MM.1S (cell line): ENCODE data around the gene DMBX1.
A peak's percentile ranks its signal among the peaks of the same experiment; 100 is the strongest.

Experiments
- DNase-seq: peaks from one replicate; pipeline ENCODE4 v3.0.0-alpha.2; 2015
- H2AFZ ChIP-seq: fragments of 300-600 bp; sonication (generic); 2 replicates; pipeline ENCODE4 v1.6.0; 2016; ENCODE audit warnings: antibody characterized with exemption, low read length
- H3F3A ChIP-seq: fragments of 300-600 bp; sonication (generic); 2 replicates; pipeline ENCODE4 v1.6.1; 2016; ENCODE audit warnings: mild to moderate bottlenecking, antibody characterized with exemption, low read length, moderate library complexity, mixed read lengths; ENCODE audit not compliant: insufficient read depth
- H3K27ac ChIP-seq: fragments of 300-600 bp; sonication (generic); 2 replicates; pipeline ENCODE4 v1.5.1; 2016; ENCODE audit warnings: mild to moderate bottlenecking, low read length
- H3K27me3 ChIP-seq: fragments of 300-600 bp; sonication (generic); replicated peaks from 2 replicates; pipeline ENCODE4 v1.6.0; 2016; ENCODE audit warnings: low read length; ENCODE audit not compliant: insufficient read depth
- H3K36me3 ChIP-seq: fragments of 300-600 bp; sonication (generic); replicated peaks from 2 replicates; pipeline ENCODE4 v1.6.1; 2016; ENCODE audit warnings: mild to moderate bottlenecking, low read length, mixed read lengths; ENCODE audit not compliant: insufficient read depth
- H3K4me1 ChIP-seq: fragments of 300-600 bp; sonication (generic); 2 replicates; pipeline ENCODE4 v1.6.1; 2016; ENCODE audit warnings: low read length, mixed read lengths
- H3K4me2 ChIP-seq: fragments of 300-600 bp; sonication (generic); 2 replicates; pipeline ENCODE4 v1.6.0; 2016; ENCODE audit warnings: low read depth, low read length
- H3K4me3 ChIP-seq: fragments of 300-600 bp; sonication (generic); 2 replicates; pipeline ENCODE4 v1.5.1; 2016; ENCODE audit warnings: low read length, mixed read lengths
- H3K79me2 ChIP-seq: fragments of 300-600 bp; sonication (generic); 2 replicates; pipeline ENCODE4 v1.6.1; 2016; ENCODE audit warnings: mixed run types, low read length, mixed read lengths
- H3K9ac ChIP-seq: fragments of 300-600 bp; sonication (generic); 2 replicates; pipeline ENCODE4 v1.6.1; 2016; ENCODE audit warnings: low read length, mixed read lengths
- H3K9me2 ChIP-seq: fragments of 300-600 bp; sonication (generic); replicated peaks from 2 replicates; pipeline ENCODE4 v1.6.1; 2016; ENCODE audit warnings: mild to moderate bottlenecking, low read length, mixed read lengths; ENCODE audit not compliant: insufficient read depth
- H3K9me3 ChIP-seq: fragments of 300-600 bp; sonication (generic); replicated peaks from 2 replicates; pipeline ENCODE4 v1.6.1; 2016; ENCODE audit warnings: mild to moderate bottlenecking, low read length, mixed read lengths; ENCODE audit not compliant: insufficient read depth
- H4K20me1 ChIP-seq: fragments of 300-600 bp; sonication (generic); 2 replicates; pipeline ENCODE4 v1.6.1; 2016; ENCODE audit warnings: mild to moderate bottlenecking, low read length, moderate library complexity, mixed read lengths; ENCODE audit not compliant: insufficient read depth
- EZH2 ChIP-seq: fragments of 300-600 bp; sonication (generic); optimal IDR thresholded peaks from 2 replicates; pipeline ENCODE3; 2017; ENCODE audit warnings: low read depth, mild to moderate bottlenecking, antibody characterized with exemption, low read length, mixed read lengths
- EZH2phosphoT487 ChIP-seq: fragments of 300-600 bp; sonication (generic); IDR thresholded peaks from 2 replicates; pipeline ENCODE4 v1.6.1; 2018; ENCODE audit warnings: antibody characterized with exemption, low read length
- TF ChIP-seq, protein P1 (sequence below): fragments of 300-600 bp; sonication (generic); IDR thresholded peaks from 2 replicates; pipeline ENCODE4 v1.5.1; 2016; ENCODE audit warnings: antibody characterized with exemption, low read length, mixed read lengths

Gene DMBX1

GRCh38 chr1:46532095-46532494 lies 42.5 kb downstream of the DMBX1 start:
- Histone ChIP-seq H3K9me3 (no peaks in the 10 kb centered on the region), H3K27me3 (peaks cover 73% of the 10 kb centered on the region), H3F3A (no peaks in the 10 kb centered on the region), H3K9me2 (no peaks in the 10 kb centered on the region), H3K27ac (no peak overlapping the region), H3K79me2 (no peaks in the 10 kb centered on the region), H3K4me3 (no peak overlapping the region), H3K4me1 (no peaks in the 10 kb centered on the region), H2AFZ (no peak overlapping the region), H3K4me2 (no peak overlapping the region), H3K36me3 (no peaks in the 10 kb centered on the region), H4K20me1 (no peaks in the 10 kb centered on the region), H3K9ac (no peak overlapping the region)
- TF ChIP-seq, protein P1, sequence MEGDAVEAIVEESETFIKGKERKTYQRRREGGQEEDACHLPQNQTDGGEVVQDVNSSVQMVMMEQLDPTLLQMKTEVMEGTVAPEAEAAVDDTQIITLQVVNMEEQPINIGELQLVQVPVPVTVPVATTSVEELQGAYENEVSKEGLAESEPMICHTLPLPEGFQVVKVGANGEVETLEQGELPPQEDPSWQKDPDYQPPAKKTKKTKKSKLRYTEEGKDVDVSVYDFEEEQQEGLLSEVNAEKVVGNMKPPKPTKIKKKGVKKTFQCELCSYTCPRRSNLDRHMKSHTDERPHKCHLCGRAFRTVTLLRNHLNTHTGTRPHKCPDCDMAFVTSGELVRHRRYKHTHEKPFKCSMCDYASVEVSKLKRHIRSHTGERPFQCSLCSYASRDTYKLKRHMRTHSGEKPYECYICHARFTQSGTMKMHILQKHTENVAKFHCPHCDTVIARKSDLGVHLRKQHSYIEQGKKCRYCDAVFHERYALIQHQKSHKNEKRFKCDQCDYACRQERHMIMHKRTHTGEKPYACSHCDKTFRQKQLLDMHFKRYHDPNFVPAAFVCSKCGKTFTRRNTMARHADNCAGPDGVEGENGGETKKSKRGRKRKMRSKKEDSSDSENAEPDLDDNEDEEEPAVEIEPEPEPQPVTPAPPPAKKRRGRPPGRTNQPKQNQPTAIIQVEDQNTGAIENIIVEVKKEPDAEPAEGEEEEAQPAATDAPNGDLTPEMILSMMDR, result no peak
- no peak for TF ChIP-seq EZH2phosphoT487
- TF ChIP-seq EZH2, result no peak
- DNase-seq, result no peak

DNA sequence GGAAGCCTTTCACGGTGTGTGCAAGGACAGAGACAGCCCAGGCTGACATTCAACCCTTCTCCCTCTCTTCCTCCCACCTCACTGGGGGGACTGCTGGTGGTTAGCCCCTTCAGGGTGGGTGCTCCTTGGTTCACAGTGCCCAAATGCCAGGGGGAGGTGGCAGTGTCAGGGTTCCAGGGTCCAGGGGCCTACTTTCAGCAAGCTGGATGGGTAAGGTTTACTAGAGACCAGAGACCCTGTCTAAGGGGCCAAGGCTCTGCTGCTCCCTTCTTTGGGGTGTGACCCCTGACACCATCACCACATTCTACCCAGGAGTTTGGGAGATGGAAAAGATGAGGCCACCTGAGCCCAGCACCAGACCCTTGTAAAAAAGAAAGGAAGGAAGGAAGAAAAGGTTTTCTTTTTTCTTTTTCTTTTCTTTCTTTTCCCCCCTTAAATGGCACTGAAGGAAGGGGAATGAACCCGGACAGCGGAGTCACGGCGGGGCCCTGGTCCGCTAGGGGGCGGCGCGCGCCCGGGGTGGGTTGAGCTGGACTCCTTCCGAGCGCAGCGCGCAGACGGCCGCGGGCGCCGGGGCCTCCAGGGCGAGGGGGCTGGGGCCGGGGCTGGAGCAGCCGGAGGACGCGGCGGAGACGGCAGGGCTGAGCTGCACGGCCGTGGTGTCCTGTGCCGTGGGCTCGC lies 43.0 kb downstream of the DMBX1 start:
- Histone ChIP-seq H3K9ac (no peak overlapping the region), H3K4me2 (peak overlapping the region; percentile 12; the same call in 1 of the 2 replicates)
- DNase-seq, result peak; percentile 15

DNA sequence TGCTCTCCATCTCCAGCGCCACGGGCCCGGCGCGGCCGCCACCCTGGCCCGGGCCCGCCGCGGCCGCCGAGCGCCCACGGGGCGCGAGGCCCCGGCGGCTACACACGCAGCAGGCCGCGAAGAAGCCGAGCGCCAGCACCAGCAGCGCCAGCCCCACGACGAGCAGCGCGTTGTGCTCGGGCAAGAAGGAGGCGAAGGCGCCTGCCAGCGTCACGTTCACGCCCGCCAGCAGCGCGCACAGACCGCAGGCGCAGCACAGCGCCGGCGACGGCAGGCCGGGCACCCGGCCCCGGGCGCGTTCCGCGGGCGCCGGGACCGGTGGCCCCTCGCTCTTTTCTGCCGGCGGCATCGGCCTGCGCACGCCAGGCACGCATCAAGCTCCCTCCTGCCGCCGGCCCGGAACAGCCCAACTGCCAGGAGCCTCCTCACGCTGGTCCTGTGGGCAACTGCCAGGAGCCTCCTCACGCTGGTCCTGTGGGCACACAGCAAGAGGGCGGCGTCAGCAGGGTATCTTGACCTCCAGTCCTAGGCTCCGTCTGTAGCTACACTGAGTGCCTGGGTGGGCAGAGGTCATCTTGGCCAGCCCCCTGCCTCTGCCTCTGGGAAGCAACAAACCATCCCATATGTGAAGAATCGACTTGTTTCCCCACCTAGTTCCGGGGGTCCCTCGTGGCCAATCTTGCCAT lies 43.7 kb downstream of the DMBX1 start:
- no peak overlapping the region; the same call in 1 of the 2 replicates for H3K4me3 ChIP-seq
- no peak for DNase-seq
- H3K79me2 ChIP-seq, result no peaks in the 10 kb centered on the region
- no peaks in the 10 kb centered on the region for H3K9me3 ChIP-seq
- no peaks in the 10 kb centered on the region for H4K20me1 ChIP-seq
- H3K4me1 ChIP-seq, result no peaks in the 10 kb centered on the region
- no peak overlapping the region for H3K9ac ChIP-seq
- peak overlapping the region; percentile 50 for H3K4me2 ChIP-seq
- TF ChIP-seq, protein P1, result no peak
- TF ChIP-seq EZH2phosphoT487, result no peak
- no peak for TF ChIP-seq EZH2
- no peak overlapping the region for H3K27ac ChIP-seq
- peaks cover 79% of the 10 kb centered on the region for H3K27me3 ChIP-seq
- no peaks in the 10 kb centered on the region for H3K9me2 ChIP-seq
- H3K36me3 ChIP-seq, result no peaks in the 10 kb centered on the region
- H3F3A ChIP-seq, result no peaks in the 10 kb centered on the region
- no peak overlapping the region for H2AFZ ChIP-seq

More for the DNA sequence above, 43.0 kb downstream of the DMBX1 start:
- TF ChIP-seq, protein P1, result peak; percentile 57
- TF ChIP-seq EZH2 (no peak), EZH2phosphoT487 (no peak)
- no peaks in the 10 kb centered on the region for H3K9me3 ChIP-seq
- peaks cover 74% of the 10 kb centered on the region for H3K27me3 ChIP-seq
- no peaks in the 10 kb centered on the region for H3K9me2 ChIP-seq
- H4K20me1 ChIP-seq, result no peaks in the 10 kb centered on the region
- no peak overlapping the region for H3K27ac ChIP-seq
- H3K4me3 ChIP-seq, result no peak overlapping the region
- no peak overlapping the region for H2AFZ ChIP-seq
- H3K36me3 ChIP-seq, result no peaks in the 10 kb centered on the region
- H3F3A ChIP-seq, result no peaks in the 10 kb centered on the region
- H3K79me2 ChIP-seq, result no peaks in the 10 kb centered on the region
- H3K4me1 ChIP-seq, result no peaks in the 10 kb centered on the region
